Measurements from ENCODE around the gene ATAD3C. TPM values are rescaled to one million over a fixed set of nuclear protein-coding genes. Genes with fewer than 3 reads are reported as not detected.
"Not testable (repeated sequence)": the region's sequence is repeated elsewhere in the genome, so short reads cannot be mapped to it uniquely, and the experiment has no call there.

The ATAD3C gene
- total RNA-seq, 1 donor from 2014 or later, result 0.23 TPM

- Mint-ChIP-seq H3K9me3 (no peaks in the 10 kb centered on the region), H3K4me3 (peak within 1 kb of the TSS; percentile 97), H3K4me1 (peaks cover 7% of the 10 kb centered on the region), H3K27me3 (ENCODE audit: low read depth) (peaks cover 5% of the 10 kb centered on the region), H3K27ac (ENCODE audit: unreplicated experiment) (peak within 1 kb of the TSS; percentile 90), H3K36me3 (ENCODE audit: low read depth) (no peaks in the 10 kb centered on the region)
- TF ChIP-seq CTCF (conservative IDR thresholded peaks at IDR 0.05), result no peak
- peak; percentile 97 for DNase-seq (ENCODE audit: low read depth, low spot score)
Measured at GRCh38 chr1:1511533-1512285, 62.2 kb downstream of the ATAD3C start, which contains the start of gene ATAD3A. Gene ATAD3A (plus strand): TSS chr1:1512162. CDS start chr1:1512269, 107 bp downstream.

GRCh38 chr1:1512425-1512824, 62.9 kb downstream of the ATAD3C start:
- not testable (repeated sequence) for H3K9me3 Mint-ChIP-seq; H3K27me3 Mint-ChIP-seq (ENCODE audit: low read depth); H3K36me3 Mint-ChIP-seq (ENCODE audit: low read depth); H3K4me1 Mint-ChIP-seq; H3K27ac Mint-ChIP-seq (ENCODE audit: unreplicated experiment); DNase-seq (ENCODE audit: low read depth, low spot score)
- peak overlapping the region; percentile 78 for H3K4me3 Mint-ChIP-seq

GRCh38 chr1:1513675-1514074, 64.2 kb downstream of the ATAD3C start:
- peak overlapping the region; percentile 47 for H3K4me3 Mint-ChIP-seq
- not testable (repeated sequence) for DNase-seq (ENCODE audit: low read depth, low spot score)

GRCh38 chr1:1514376-1514775, 64.9 kb downstream of the ATAD3C start:
- not testable (repeated sequence) for H3K27me3 Mint-ChIP-seq (ENCODE audit: low read depth); H3K9me3 Mint-ChIP-seq; DNase-seq (ENCODE audit: low read depth, low spot score); H3K4me1 Mint-ChIP-seq; H3K4me3 Mint-ChIP-seq; H3K36me3 Mint-ChIP-seq (ENCODE audit: low read depth); H3K27ac Mint-ChIP-seq (ENCODE audit: unreplicated experiment)

More at GRCh38 chr1:1513675-1514074, 64.2 kb downstream of the ATAD3C start:
- H3K27ac Mint-ChIP-seq (ENCODE audit: unreplicated experiment), result peak overlapping the region; percentile 43
- H3K9me3 Mint-ChIP-seq; H3K27me3 Mint-ChIP-seq (ENCODE audit: low read depth); H3K36me3 Mint-ChIP-seq (ENCODE audit: low read depth); H3K4me1 Mint-ChIP-seq: not testable (repeated sequence)

GRCh38 chr1:1516923-1517322, 67.4 kb downstream of the ATAD3C start:
- H3K27me3 Mint-ChIP-seq (ENCODE audit: low read depth); H3K4me1 Mint-ChIP-seq; H3K9me3 Mint-ChIP-seq; H3K36me3 Mint-ChIP-seq (ENCODE audit: low read depth); H3K27ac Mint-ChIP-seq (ENCODE audit: unreplicated experiment); DNase-seq (ENCODE audit: low read depth, low spot score); H3K4me3 Mint-ChIP-seq: not testable (repeated sequence)

- TF ChIP-seq CTCF (conservative IDR thresholded peaks at IDR 0.05), result no peak
- H3K27me3 Mint-ChIP-seq (ENCODE audit: low read depth), result no peaks in the 10 kb centered on the region
- H3K4me3 Mint-ChIP-seq, result peak overlapping the region; percentile 51
- no peaks in the 10 kb centered on the region for H3K4me1 Mint-ChIP-seq
- H3K27ac Mint-ChIP-seq (ENCODE audit: unreplicated experiment), result peak overlapping the region; percentile 35
- peaks cover 7% of the 10 kb centered on the region for H3K36me3 Mint-ChIP-seq (ENCODE audit: low read depth)
- no peaks in the 10 kb centered on the region for H3K9me3 Mint-ChIP-seq
- no peak for DNase-seq (ENCODE audit: low read depth, low spot score)
Measured at GRCh38 chr1:1517973-1518620, 68.6 kb downstream of the ATAD3C start.

- H3K36me3 Mint-ChIP-seq (ENCODE audit: low read depth); H3K27ac Mint-ChIP-seq (ENCODE audit: unreplicated experiment); H3K27me3 Mint-ChIP-seq (ENCODE audit: low read depth); H3K9me3 Mint-ChIP-seq; H3K4me3 Mint-ChIP-seq; DNase-seq (ENCODE audit: low read depth, low spot score); H3K4me1 Mint-ChIP-seq: not testable (repeated sequence)
Measured at GRCh38 chr1:1518621-1519007, 69.1 kb downstream of the ATAD3C start.

Other genes with a start within 250 kb of the ATAD3C start
- gene TNFRSF18, start 243.1 kb upstream of the ATAD3C start, total RNA-seq, result not detected in 2 replicates
- 0.19 and 0.20 TPM in 2 replicates for gene TNFRSF4, start 235.5 kb upstream of the ATAD3C start, total RNA-seq
- 76.1 and 93.8 TPM in 2 replicates for gene SDF4, start 217.7 kb upstream of the ATAD3C start, total RNA-seq
- 39.8 and 41.1 TPM in 2 replicates for gene B3GALT6, start 217.5 kb upstream of the ATAD3C start, total RNA-seq
- gene C1QTNF12, start 203.0 kb upstream of the ATAD3C start, total RNA-seq, result 0.66 and 0.79 TPM in 2 replicates
- gene UBE2J2, start 175.8 kb upstream of the ATAD3C start, total RNA-seq, result 77.0 and 80.8 TPM in 2 replicates
- gene SCNN1D, start 169.3 kb upstream of the ATAD3C start, total RNA-seq, result 5.9 and 10.8 TPM in 2 replicates
- 111 and 124 TPM in 2 replicates for gene ACAP3, start 141.8 kb upstream of the ATAD3C start, total RNA-seq
- gene PUSL1, start 141.1 kb upstream of the ATAD3C start, total RNA-seq, result 26.3 and 27.9 TPM in 2 replicates
- 137 and 160 TPM in 2 replicates for gene INTS11, start 125.0 kb upstream of the ATAD3C start, total RNA-seq
- gene CPTP, start 124.9 kb upstream of the ATAD3C start, total RNA-seq, result 18.9 and 19.8 TPM in 2 replicates
- 0.64 and 0.68 TPM in 2 replicates for gene TAS1R3, start 118.4 kb upstream of the ATAD3C start, total RNA-seq
- 63.4 and 66.7 TPM in 2 replicates for gene DVL1, start 100.3 kb upstream of the ATAD3C start, total RNA-seq
- 5.0 and 5.8 TPM in 2 replicates for gene MXRA8, start 91.1 kb upstream of the ATAD3C start, total RNA-seq
- gene AURKAIP1, start 74.5 kb upstream of the ATAD3C start, total RNA-seq, result 127 and 128 TPM in 2 replicates
- 249 and 261 TPM in 2 replicates for gene CCNL2, start 50.4 kb upstream of the ATAD3C start, total RNA-seq
- 113 and 117 TPM in 2 replicates for gene MRPL20, start 42.4 kb upstream of the ATAD3C start, total RNA-seq
- gene ANKRD65, start 28.4 kb upstream of the ATAD3C start, total RNA-seq, result 0.66 and 0.89 TPM in 2 replicates
- 8.9 and 9.6 TPM in 2 replicates for gene VWA1, start 14.0 kb upstream of the ATAD3C start, total RNA-seq
- 45.1 and 50.0 TPM in 2 replicates for gene ATAD3B, start 22.1 kb downstream of the ATAD3C start, total RNA-seq
- gene ATAD3A, start 62.5 kb downstream of the ATAD3C start, total RNA-seq, result 54.4 and 58.0 TPM in 2 replicates
- gene TMEM240, start 90.9 kb downstream of the ATAD3C start, total RNA-seq, result 13.4 and 16.9 TPM in 2 replicates
- 132 and 134 TPM in 2 replicates for gene SSU72, start 125.2 kb downstream of the ATAD3C start, total RNA-seq
- 14.3 and 14.5 TPM in 2 replicates for gene FNDC10, start 150.4 kb downstream of the ATAD3C start, total RNA-seq
- 105 and 106 TPM in 2 replicates for gene MIB2, start 165.8 kb downstream of the ATAD3C start, total RNA-seq
- gene MMP23B, start 182.5 kb downstream of the ATAD3C start, total RNA-seq, result 1.7 and 2.3 TPM in 2 replicates
- 32.1 and 34.1 TPM in 2 replicates for gene CDK11B, start 209.3 kb downstream of the ATAD3C start, total RNA-seq
- gene SLC35E2B, start 243.1 kb downstream of the ATAD3C start, total RNA-seq, result 96.3 and 99.0 TPM in 2 replicates

Data from neural crest cell (in vitro differentiated cells).